Gastrocnemius medialis (tissue), 4 donors: Measurements from ENCODE around the gene MZB1. TPM values are rescaled to one million over a fixed set of nuclear protein-coding genes. Genes with fewer than 3 reads are reported as not detected.
"Not testable (repeated sequence)": the region's sequence is repeated elsewhere in the genome, so short reads cannot be mapped to it uniquely, and the experiment has no call there.

ENCODE experiments used
- ATAC-seq, 2 donors: fragments of 150-250 bp; one replicate each; pipeline ENCODE4 v1.9.1; 2016
- DNase-seq, 2 donors: peaks; one replicate each; pipeline ENCODE4 v3.0.0-alpha.2; 2019
- H3K27ac ChIP-seq, 4 donors: fragments of 200-600 bp; sonication (generic); 1 replicate in 1 of 4; 2 replicates in 3 of 4; pipeline ENCODE4 v1.5.1; 2016 to 2018; ENCODE audit warnings: mild to moderate bottlenecking in 2 of 4, moderate library complexity in 1 of 4
- H3K27me3 ChIP-seq, 3 donors: fragments of 200-600 bp; sonication (generic) in 2 of 3; 1 replicate in 1 of 3; 2 replicates in 2 of 3; pipeline versions ENCODE4 v1.5.1 to v1.6.0; 2016 to 2019; ENCODE audit warnings: mild to moderate bottlenecking in 1 of 3, moderate library complexity in 1 of 3
- H3K36me3 ChIP-seq, 2 donors: fragments of 200-600 bp; sonication (generic) in 1 of 2; one replicate each; pipeline ENCODE4 v1.5.1; 2017 to 2018
- H3K4me1 ChIP-seq, 2 donors: fragments of 200-600 bp; sonication (generic) in 1 of 2; one replicate each; pipeline ENCODE4 v1.5.1; 2016 to 2017; ENCODE audit warnings: mild to moderate bottlenecking in 2 of 2
- H3K4me3 ChIP-seq, 4 donors: fragments of 200-600 bp; sonication (generic) in 3 of 4; 1 replicate in 1 of 4; 2 replicates in 3 of 4; pipeline ENCODE4 v1.5.1; 2016 to 2019; ENCODE audit warnings: mild to moderate bottlenecking in 2 of 4
- H3K9me3 ChIP-seq, 3 donors: fragments of 200-600 bp; sonication (generic) in 2 of 3; 1 replicate in 1 of 3; 2 replicates in 2 of 3; pipeline ENCODE4 v1.5.1; 2016 to 2019
- POLR2A ChIP-seq, 2 donors: fragments of 450-650 bp; IDR thresholded peaks; one replicate each; pipeline ENCODE4 v1.6.1; 2017; ENCODE audit warnings: antibody characterized with exemption in 2 of 2, mild to moderate bottlenecking in 2 of 2, moderate library complexity in 2 of 2
- in situ Hi-C, 4 donors: fragments of 200-750 bp; cut with MboI; loops; one replicate each; pipeline versions ENCODE4 v1.15.0 to v1.8.0; 2017; ENCODE audit warnings: low sequenced_read_pairs in 4 of 4
- intact Hi-C: fragments of 100-400 bp; cut with DNase I; formaldehyde crosslinking; loops from one replicate; pipeline ENCODE4 v1.15.1; 2023; ENCODE audit warnings: low total_unique reads
- total RNA-seq, 4 donors: library from RNA; depleted of rRNA; stranded (reverse); fragments of >200 nt; gene quantifications; one replicate each; pipeline versions ENCODE4 v1.1.0 to v1.2.3, GENCODE V29; 2016
- TF ChIP-seq, protein P1 (sequence below), 5 experiments: fragments of 450-650 bp in 3 of 5; fragments of 200-600 bp in 2 of 5; sonication (generic) in 2 of 5; IDR thresholded peaks in 4 of 5; conservative IDR thresholded peaks in 1 of 5; 1 replicate in 4 of 5; 2 replicates in 1 of 5; pipeline ENCODE4 v1.5.1; 2016 to 2019; ENCODE audit warnings: antibody characterized with exemption in 5 of 5, mild to moderate bottlenecking in 3 of 5, moderate library complexity in 3 of 5

MZB1 gene
- total RNA-seq, 4 donors from 2014 or later: 0.46 TPM; not detected in 3

DNA sequence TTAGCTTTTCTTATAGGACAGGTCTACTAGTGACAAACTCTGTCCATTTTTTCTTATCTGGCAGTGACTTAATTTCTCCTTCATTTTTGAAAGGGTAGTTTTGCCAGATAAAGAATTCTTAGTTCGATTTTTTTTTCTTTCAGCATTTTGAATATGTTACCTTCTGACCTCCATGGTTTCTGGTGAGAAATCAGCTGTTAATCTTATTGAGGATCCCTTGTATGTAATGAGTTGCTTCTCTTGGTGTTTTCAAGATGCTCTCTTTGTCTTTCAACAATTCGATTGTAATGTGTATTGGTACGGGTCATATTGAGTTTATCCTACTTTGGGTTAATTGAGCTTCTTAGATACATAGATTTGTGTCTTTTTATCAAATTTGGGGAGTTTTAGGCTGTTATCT is 35.5 kb downstream of the MZB1 start:
- H3K4me3 ChIP-seq: no peak overlapping the region
- intact Hi-C loops: no loop called here
- in situ Hi-C loops: no loop called here
- no peaks in the 10 kb centered on the region for H3K27me3 ChIP-seq
- peaks cover 22 to 37% of the 10 kb centered on the region in 2 donors for H3K4me1 ChIP-seq
- H3K27ac ChIP-seq: no peak overlapping the region
- ATAC-seq: no peak
- H3K9me3 ChIP-seq: no peaks in the 10 kb centered on the region
- DNase-seq: no peak
- H3K36me3 ChIP-seq: no peaks in the 10 kb centered on the region
- TF ChIP-seq, protein P1, sequence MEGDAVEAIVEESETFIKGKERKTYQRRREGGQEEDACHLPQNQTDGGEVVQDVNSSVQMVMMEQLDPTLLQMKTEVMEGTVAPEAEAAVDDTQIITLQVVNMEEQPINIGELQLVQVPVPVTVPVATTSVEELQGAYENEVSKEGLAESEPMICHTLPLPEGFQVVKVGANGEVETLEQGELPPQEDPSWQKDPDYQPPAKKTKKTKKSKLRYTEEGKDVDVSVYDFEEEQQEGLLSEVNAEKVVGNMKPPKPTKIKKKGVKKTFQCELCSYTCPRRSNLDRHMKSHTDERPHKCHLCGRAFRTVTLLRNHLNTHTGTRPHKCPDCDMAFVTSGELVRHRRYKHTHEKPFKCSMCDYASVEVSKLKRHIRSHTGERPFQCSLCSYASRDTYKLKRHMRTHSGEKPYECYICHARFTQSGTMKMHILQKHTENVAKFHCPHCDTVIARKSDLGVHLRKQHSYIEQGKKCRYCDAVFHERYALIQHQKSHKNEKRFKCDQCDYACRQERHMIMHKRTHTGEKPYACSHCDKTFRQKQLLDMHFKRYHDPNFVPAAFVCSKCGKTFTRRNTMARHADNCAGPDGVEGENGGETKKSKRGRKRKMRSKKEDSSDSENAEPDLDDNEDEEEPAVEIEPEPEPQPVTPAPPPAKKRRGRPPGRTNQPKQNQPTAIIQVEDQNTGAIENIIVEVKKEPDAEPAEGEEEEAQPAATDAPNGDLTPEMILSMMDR (IDR thresholded peaks at IDR 0.05 in 4 of 5, conservative IDR thresholded peaks at IDR 0.05 in 1 of 5): no peak
- TF ChIP-seq POLR2A (IDR thresholded peaks at IDR 0.05): no peak

DNA sequence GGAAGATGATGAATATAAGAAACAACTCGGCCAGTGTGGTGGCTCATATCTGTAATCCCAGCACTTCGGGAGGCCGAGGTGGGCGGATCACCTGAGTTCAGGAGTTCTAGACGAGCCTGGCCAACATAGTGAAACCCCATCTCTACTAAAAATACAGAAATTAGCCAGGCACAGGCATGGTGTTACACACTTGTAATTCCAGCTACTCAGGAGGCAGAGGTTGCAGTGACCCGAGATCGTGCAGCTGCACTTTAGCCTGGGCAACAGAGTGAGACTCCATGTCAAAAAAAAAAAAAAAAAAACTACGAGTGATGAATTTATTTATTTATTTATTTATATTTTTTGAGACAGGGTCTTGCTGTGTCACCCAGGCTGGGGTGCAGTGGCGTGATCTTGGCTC is 41.9 kb downstream of the MZB1 start:
- H3K27ac ChIP-seq, H3K36me3 ChIP-seq, H3K4me3 ChIP-seq, ATAC-seq, H3K27me3 ChIP-seq, intact Hi-C loops, H3K9me3 ChIP-seq, DNase-seq: not testable (repeated sequence)
- peaks cover 46 to 56% of the 10 kb centered on the region in 2 donors for H3K4me1 ChIP-seq
- in situ Hi-C loops: loop anchor here in 1 of 4 donors (10.0 kb wide), 1 partner anchor 53 kb away; the partner anchor contains the start of gene MATR3

DNA sequence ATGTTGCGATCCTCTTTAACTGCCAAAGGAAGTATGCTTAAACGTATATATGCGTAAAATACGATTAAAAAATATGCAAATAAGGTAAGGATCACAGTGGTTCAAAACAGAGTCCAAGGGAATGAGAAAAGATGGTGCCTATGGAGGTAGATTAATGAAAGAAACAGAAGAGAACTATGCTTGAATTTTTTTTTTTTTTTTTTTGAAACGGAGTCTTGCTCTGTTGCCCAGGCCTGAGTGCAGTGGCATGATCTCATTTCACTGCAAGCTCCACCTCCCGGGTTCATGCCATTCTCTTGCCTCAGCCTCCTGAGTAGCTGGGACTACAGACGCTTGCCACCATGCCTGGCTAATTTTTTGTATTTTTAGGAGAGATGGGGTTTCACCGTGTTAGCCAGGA is 44.3 kb downstream of the MZB1 start:
- ATAC-seq, H3K9me3 ChIP-seq, H3K4me3 ChIP-seq, intact Hi-C loops, H3K36me3 ChIP-seq, H3K27ac ChIP-seq, H3K27me3 ChIP-seq, DNase-seq: not testable (repeated sequence)
- H3K4me1 ChIP-seq: peaks cover 41 to 47% of the 10 kb centered on the region in 2 donors
- in situ Hi-C loops: loop anchor here in 1 of 4 donors (10.0 kb wide), 1 partner anchor 51 kb away; the partner anchor contains the start of gene MATR3

DNA sequence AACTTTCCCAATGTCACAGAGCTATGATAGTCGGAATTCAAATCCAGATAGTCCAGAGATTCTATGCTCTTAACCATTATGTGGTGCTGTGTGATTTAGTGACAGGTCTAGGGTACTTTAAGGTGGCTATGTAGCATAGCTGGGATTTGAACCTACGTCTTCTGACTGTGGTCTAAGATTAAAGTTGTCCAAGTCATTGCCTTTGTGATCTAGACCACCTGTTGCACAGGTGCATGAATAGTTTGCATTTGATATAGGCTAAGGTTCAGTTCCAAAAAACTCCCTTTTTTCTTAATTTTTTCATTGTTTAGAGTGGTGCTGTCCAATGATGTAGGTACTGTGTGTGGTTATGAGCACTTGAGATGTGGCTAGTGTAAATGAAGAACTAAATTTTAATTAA is 45.5 kb downstream of the MZB1 start:
- Histone ChIP-seq H3K9me3 (no peaks in the 10 kb centered on the region), H3K4me1 (peaks cover 35 to 41% of the 10 kb centered on the region in 2 donors), H3K27ac (no peak overlapping the region), H3K4me3 (peak overlapping the region in 1 of 4 donors; percentile 98), H3K36me3 (no peaks in the 10 kb centered on the region), H3K27me3 (no peaks in the 10 kb centered on the region)
- in situ Hi-C loops (loop anchor here in 1 of 4 donors (10.0 kb wide), 1 partner anchor 49 kb away; the partner anchor contains the start of gene MATR3), intact Hi-C loops (no loop called here)
- ATAC-seq: no peak
- no peak for DNase-seq
- TF ChIP-seq POLR2A (IDR thresholded peaks at IDR 0.05): no peak
- TF ChIP-seq, protein P1 (IDR thresholded peaks at IDR 0.05 in 4 of 5, conservative IDR thresholded peaks at IDR 0.05 in 1 of 5): no peak

DNA sequence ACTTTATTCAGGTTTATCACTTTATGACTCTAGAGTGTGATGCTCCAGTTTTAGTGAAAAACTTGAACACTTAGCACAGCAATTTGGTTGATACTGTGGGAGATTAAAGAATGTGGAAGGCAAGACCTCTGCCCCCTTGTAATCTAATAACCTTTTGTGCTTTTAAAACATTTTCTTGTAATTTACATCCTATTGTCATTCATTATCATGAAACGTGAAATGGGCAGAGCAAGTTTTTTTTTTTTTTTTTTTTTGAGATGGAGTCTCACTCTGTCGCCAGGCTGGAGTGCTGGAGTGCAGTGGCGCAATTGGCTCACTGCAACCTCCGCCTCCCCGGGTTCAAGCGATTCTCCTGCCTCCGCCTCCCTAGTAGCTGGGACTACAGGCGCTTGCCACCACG is 46.2 kb downstream of the MZB1 start:
- ATAC-seq: no peak
- in situ Hi-C loops: loop anchor here in 1 of 4 donors (10.0 kb wide), 1 partner anchor 49 kb away; the partner anchor contains the start of gene MATR3
- H3K27ac ChIP-seq: peak overlapping the region; percentile 96 to 100 (median 98)

More for the DNA sequence above, 46.2 kb downstream of the MZB1 start:
- TF ChIP-seq POLR2A (IDR thresholded peaks at IDR 0.05): no peak
- TF ChIP-seq, protein P1 (IDR thresholded peaks at IDR 0.05 in 4 of 5, conservative IDR thresholded peaks at IDR 0.05 in 1 of 5): no peak
- Histone ChIP-seq H3K27me3 (no peaks in the 10 kb centered on the region), H3K4me3 (peak overlapping the region; percentile 89 to 98 (median 92)), H3K4me1 (peaks cover 31 to 41% of the 10 kb centered on the region in 2 donors), H3K9me3 (no peaks in the 10 kb centered on the region), H3K36me3 (no peaks in the 10 kb centered on the region)
- no peak for DNase-seq
- intact Hi-C loops: loop anchor here (2.0 kb wide), 2 partner anchors 29 to 51 kb away; partner anchors contain the start of gene PROB1
